ENCODE results near the gene PCDHB14. TPM values are rescaled to one million over a fixed set of nuclear protein-coding genes. Genes with fewer than 3 reads are reported as not detected.

PCDHB14 gene
- total and polyA plus RNA-seq, 2 of the 4 experiments (the other 2 are of a cell fraction) = 0.18 to 0.36 TPM

- Histone ChIP-seq H3K23ac (ENCODE audit: low read depth, low read length) (no peak overlapping the region), H3K27ac (ENCODE audit: insufficient read depth, low read length) (no peak overlapping the region), H2BK20ac (ENCODE audit: low read depth, low read length) (no peak overlapping the region), H4K20me1 (ENCODE audit: insufficient read depth, low read length) (no peaks in the 10 kb centered on the region), H3K9ac (ENCODE audit: low read depth, low read length) (no peak overlapping the region), H2BK5ac (ENCODE audit: low read depth, low read length, poor library complexity, severe bottlenecking) (no peak overlapping the region), H3K4me1 (ENCODE audit: control insufficient read depth, insufficient read depth, low read length) (no peaks in the 10 kb centered on the region), H3K18ac (ENCODE audit: low read depth, low read length) (no peak overlapping the region), H3K4me2 (ENCODE audit: low read depth, low read length) (no peak overlapping the region), H4K8ac (ENCODE audit: low read depth in 2 of 2, low read length in 2 of 2) (no peak overlapping the region), H2BK15ac (ENCODE audit: low read depth, low read length) (no peak overlapping the region), H2BK120ac (ENCODE audit: low read depth, low read length) (no peak overlapping the region), H3K14ac (replicated peaks; ENCODE audit: low read depth, low read length) (no peak overlapping the region), H3K9me3 (ENCODE audit: control insufficient read depth, insufficient read depth, low read length) (peaks cover 44% of the 10 kb centered on the region), H3K27me3 (ENCODE audit: control insufficient read depth, insufficient read depth, low read length) (no peaks in the 10 kb centered on the region), H3K4me3 (ENCODE audit: insufficient read depth, low read depth, low read length) (no peak overlapping the region), H2AK9ac (replicated peaks; ENCODE audit: low read depth, low read length, poor library complexity) (no peak overlapping the region), H3K4ac (ENCODE audit: low read depth, low read length) (no peak overlapping the region), H3K9me1 (ENCODE audit: insufficient read depth, low read length) (no peaks in the 10 kb centered on the region), H2AFZ (replicated peaks; ENCODE audit: low read length, poor library complexity) (no peak overlapping the region), H3K79me1 (ENCODE audit: low read depth in 1 of 2, low read length in 2 of 2) (no peaks in the 10 kb centered on the region), H3K36me3 (ENCODE audit: control insufficient read depth, insufficient read depth, low read length) (no peaks in the 10 kb centered on the region), H4K5ac (ENCODE audit: low read depth, low read length) (no peak overlapping the region), H3K56ac (ENCODE audit: extremely low read depth, insufficient read depth, low read length) (no peak overlapping the region), H2AK5ac (ENCODE audit: low read depth, low read length) (no peak overlapping the region), H4K91ac (ENCODE audit: insufficient read depth, low read depth, low read length) (no peak overlapping the region)
- ATAC-seq (ENCODE audit: low read depth) (no peak), DNase-seq (peak; percentile 2)
- no TSS peak for BruUV-seq (replicated peaks)
- TF ChIP-seq POLR2A (IDR thresholded peaks at IDR 0.05; ENCODE audit: low read depth, low read length) (no peak), MAZ (IDR thresholded peaks at IDR 0.05; ENCODE audit: borderline replicate concordance, low read depth, low read length) (no peak), CTCF (conservative IDR thresholded peaks at IDR 0.05; ENCODE audit: low read depth, low read length) (no peak), MXI1 (IDR thresholded peaks at IDR 0.05; ENCODE audit: borderline replicate concordance, low read depth, low read length) (no peak), ELK1 (IDR thresholded peaks at IDR 0.05; ENCODE audit: borderline replicate concordance, low read depth, low read length) (no peak), RAD21 (IDR thresholded peaks at IDR 0.05; ENCODE audit: low read length) (no peak)
- in situ Hi-C loops (cut with MboI; ENCODE audit: low sequenced_read_pairs) = no loop called here
- intact Hi-C loops (cut with micrococcal nuclease) = no loop called here
- no CpG with 5 or more reads among the region's 5 CpGs for WGBS, 2 experiments (ENCODE audit: extremely low coverage in 2 of 2, insufficient read length in 1 of 2)
- ChIA-PET CTCF (no interaction called here), POLR2A (ENCODE audit: unreplicated experiment) (no interaction called here)
- dilution Hi-C loops (cut with HindIII; ENCODE audit: low sequenced_read_pairs, unreplicated experiment) = no loop called here
These were observed 37.5 kb downstream of the PCDHB14 start for GRCh38 chr5:141260458-141261237.

Measured in IMR-90 (cell line).